HG02678 (cell line): ENCODE results near the gene GRIN2A.
A peak's percentile ranks its signal among the peaks of the same experiment; 100 is the strongest.

Source experiments
- ATAC-seq: cut with Tn5 transposase; IDR thresholded peaks from one replicate; pipeline ENCODE4 v1.9.1; 2021; ENCODE audit warnings: mild to moderate bottlenecking, moderate library complexity; ENCODE audit not compliant: unreplicated experiment

The GRIN2A gene

GRCh38 chr16:10188236-10188635 lies 6.0 kb upstream of the GRIN2A start:
- no peak for ATAC-seq

- ATAC-seq, result peak; percentile 57
These were observed 749 bp downstream of the GRIN2A start for GRCh38 chr16:10181196-10182162.

- ATAC-seq, result no peak
These were observed 1.5 kb downstream of the GRIN2A start for GRCh38 chr16:10180771-10181163.

- ATAC-seq, result no peak
These were observed 2.0 kb downstream of the GRIN2A start for GRCh38 chr16:10180042-10180770.

- no peak for ATAC-seq
These were observed 3.7 kb downstream of the GRIN2A start for GRCh38 chr16:10178526-10178925.

GRCh38 chr16:10178080-10178479 lies 4.1 kb downstream of the GRIN2A start:
- ATAC-seq, result no peak

GRCh38 chr16:10172848-10173655 lies 9.2 kb downstream of the GRIN2A start:
- ATAC-seq, result no peak

- ATAC-seq, result no peak
These were observed 11.0 kb downstream of the GRIN2A start for GRCh38 chr16:10171221-10171620.

- no peak for ATAC-seq
These were observed 12.3 kb downstream of the GRIN2A start for GRCh38 chr16:10169904-10170410.

GRCh38 chr16:10169031-10169430 lies 13.2 kb downstream of the GRIN2A start:
- ATAC-seq, result no peak

- ATAC-seq, result no peak
These were observed 14.0 kb downstream of the GRIN2A start for GRCh38 chr16:10168258-10168657.

GRCh38 chr16:10165643-10166042 lies 16.6 kb downstream of the GRIN2A start:
- no peak for ATAC-seq

- no peak for ATAC-seq
These were observed 19.2 kb downstream of the GRIN2A start for GRCh38 chr16:10162981-10163380.

GRCh38 chr16:10156099-10156498 lies 26.1 kb downstream of the GRIN2A start:
- ATAC-seq, result no peak

GRCh38 chr16:10154389-10154788 lies 27.8 kb downstream of the GRIN2A start:
- no peak for ATAC-seq

GRCh38 chr16:10153985-10154384 lies 28.2 kb downstream of the GRIN2A start:
- ATAC-seq, result no peak

GRCh38 chr16:10151718-10152117 lies 30.5 kb downstream of the GRIN2A start:
- ATAC-seq, result no peak

- ATAC-seq, result no peak
These were observed 31.3 kb downstream of the GRIN2A start for GRCh38 chr16:10150906-10151305.

- ATAC-seq, result no peak
These were observed 36.6 kb downstream of the GRIN2A start for GRCh38 chr16:10145542-10146035.

- no peak for ATAC-seq
These were observed 40.6 kb downstream of the GRIN2A start for GRCh38 chr16:10141671-10142070.

- ATAC-seq, result no peak
These were observed 43.3 kb downstream of the GRIN2A start for GRCh38 chr16:10138881-10139280.
